Liver (tissue), 9 donors: ENCODE measurements around the gene PSMD5. TPM values are rescaled to one million over a fixed set of nuclear protein-coding genes. Genes with fewer than 3 reads are reported as not detected.

ENCODE experiments used
- DNase-seq: peaks from one replicate; pipeline ENCODE4 v3.0.0-alpha.2; 2017; ENCODE audit warnings: low spot score
- H3K27ac ChIP-seq, 2 donors: one replicate each; pipeline ENCODE4 v1.7.0; 2013; ENCODE audit warnings: inconsistent platforms in 2 of 2, low read length in 2 of 2, control low read depth in 1 of 2, low read depth in 1 of 2, mild to moderate bottlenecking in 1 of 2
- H3K27me3 ChIP-seq, 4 donors: one replicate each; pipeline versions ENCODE4 v1.6.1 to v1.7.0; 2013; ENCODE audit warnings: low read length in 3 of 4, inconsistent platforms in 1 of 4, mild to moderate bottlenecking in 1 of 4, moderate library complexity in 1 of 4; ENCODE audit not compliant: control insufficient read depth in 4 of 4, insufficient read depth in 4 of 4
- H3K36me3 ChIP-seq, 4 donors: one replicate each; pipeline versions ENCODE4 v1.6.1 to v1.7.0; 2013; ENCODE audit warnings: low read length in 3 of 4, mild to moderate bottlenecking in 3 of 4, low read depth in 1 of 4, moderate library complexity in 1 of 4; ENCODE audit not compliant: control insufficient read depth in 4 of 4, insufficient read depth in 3 of 4
- H3K4me1 ChIP-seq, 4 donors: one replicate each; pipeline versions ENCODE4 v1.6.1 to v1.7.0; 2013; ENCODE audit warnings: low read length in 3 of 4, mild to moderate bottlenecking in 3 of 4, moderate library complexity in 1 of 4; ENCODE audit not compliant: control insufficient read depth in 4 of 4, insufficient read depth in 4 of 4
- H3K4me3 ChIP-seq, 3 donors: one replicate each; pipeline versions ENCODE4 v1.6.1 to v1.7.0; 2013; ENCODE audit warnings: low read length in 3 of 3, control low read depth in 1 of 3, low read depth in 1 of 3, mild to moderate bottlenecking in 1 of 3
- H3K9ac ChIP-seq, 2 donors: one replicate each; pipeline ENCODE4 v1.7.0; 2013; ENCODE audit warnings: low read length in 2 of 2, mild to moderate bottlenecking in 2 of 2, moderate library complexity in 2 of 2, control low read depth in 1 of 2, low read depth in 1 of 2
- H3K9me3 ChIP-seq, 4 donors: one replicate each; pipeline versions ENCODE4 v1.6.1 to v1.7.0; 2013; ENCODE audit warnings: low read length in 3 of 4; ENCODE audit not compliant: control insufficient read depth in 4 of 4
- EGR1 ChIP-seq, 2 donors: IDR thresholded peaks; 2 replicates each; pipeline ENCODE4 v1.6.1; 2016 to 2018; ENCODE audit warnings: antibody characterized with exemption in 2 of 2, low read depth in 2 of 2
- FOXA1 ChIP-seq: IDR thresholded peaks from 2 replicates; pipeline ENCODE4 v1.6.1; 2016; ENCODE audit warnings: antibody characterized with exemption
- FOXA2 ChIP-seq: IDR thresholded peaks from 2 replicates; pipeline ENCODE4 v1.6.1; 2016; ENCODE audit warnings: antibody characterized with exemption
- GABPA ChIP-seq, 2 donors: IDR thresholded peaks in 1 of 2; conservative IDR thresholded peaks in 1 of 2; 2 replicates each; pipeline ENCODE4 v1.6.1; 2016; ENCODE audit warnings: antibody characterized with exemption in 2 of 2, mild to moderate bottlenecking in 1 of 2, moderate library complexity in 1 of 2
- HNF4A ChIP-seq, 2 donors: conservative IDR thresholded peaks; 2 replicates each; pipeline ENCODE4 v1.6.1; 2016; ENCODE audit warnings: antibody characterized with exemption in 2 of 2, mild to moderate bottlenecking in 2 of 2
- HNF4G ChIP-seq: IDR thresholded peaks from 2 replicates; pipeline ENCODE4 v1.6.1; 2016; ENCODE audit warnings: antibody characterized with exemption
- JUND ChIP-seq, 2 donors: IDR thresholded peaks; 2 replicates each; pipeline ENCODE4 v1.6.1; 2016; ENCODE audit warnings: antibody characterized with exemption in 2 of 2
- NR2F2 ChIP-seq: IDR thresholded peaks from 2 replicates; pipeline ENCODE4 v1.6.1; 2016; ENCODE audit warnings: antibody characterized with exemption
- RAD21 ChIP-seq, 2 donors: IDR thresholded peaks; 2 replicates each; pipeline ENCODE4 v1.6.1; 2016; ENCODE audit warnings: antibody characterized with exemption in 2 of 2, mild to moderate bottlenecking in 2 of 2
- RXRA ChIP-seq, 2 donors: IDR thresholded peaks; 2 replicates each; pipeline ENCODE4 v1.6.1; 2017 to 2018; ENCODE audit warnings: antibody characterized with exemption in 2 of 2, mild to moderate bottlenecking in 1 of 2
- SP1 ChIP-seq: IDR thresholded peaks from 2 replicates; pipeline ENCODE4 v1.6.1; 2018; ENCODE audit warnings: antibody characterized with exemption, mild to moderate bottlenecking
- TAF1 ChIP-seq: conservative IDR thresholded peaks from 2 replicates; pipeline ENCODE4 v1.6.1; 2016; ENCODE audit warnings: antibody characterized with exemption, mild to moderate bottlenecking
- YY1 ChIP-seq: IDR thresholded peaks from 2 replicates; pipeline ENCODE4 v1.6.1; 2016; ENCODE audit warnings: antibody characterized with exemption, mild to moderate bottlenecking
- WGBS: extraction: QIAGEN DNeasy Blood & Tissue Kit; methylation state at CpG from one replicate; pipeline ENCODE4 v1.1.7; 2013; 5-methylcytosine and 5-hydroxymethylcytosine counted together
- polyA plus RNA-seq, 2 donors: library from polyadenylated mRNA; stranded (reverse) in 1 of 2; unstranded in 1 of 2; fragments of 200-250 nt in 1 of 2; fragments of >200 nt in 1 of 2; fragmentation: Nextera tagmentation in 1 of 2; extraction: Ambion mirVana in 1 of 2; gene quantifications; one replicate each; pipeline versions ENCODE4 v1.2.1 to v1.2.3, GENCODE V29; 2013 to 2015
- total RNA-seq, 2 donors: library from RNA; depleted of rRNA; stranded (reverse); fragments of >200 nt; gene quantifications; one replicate each; pipeline ENCODE4 v1.2.3, GENCODE V29; 2014
- TF ChIP-seq, protein P1 (sequence below): IDR thresholded peaks from 2 replicates; pipeline ENCODE4 v1.6.1; 2016; ENCODE audit warnings: antibody characterized with exemption
- TF ChIP-seq, protein P2 (sequence below): fragments of 150-350 bp; IDR thresholded peaks from 2 replicates; pipeline ENCODE4 v1.5.1; 2017; ENCODE audit warnings: improper control_type of control experiment, low read depth, low read length; ENCODE audit not compliant: missing input control
- TF ChIP-seq, protein P3 (sequence below): IDR thresholded peaks from 2 replicates; pipeline ENCODE4 v1.6.1; 2016; ENCODE audit warnings: antibody characterized with exemption, mild to moderate bottlenecking
- TF ChIP-seq, protein P4 (sequence below): IDR thresholded peaks from 2 replicates; pipeline ENCODE4 v1.6.1; 2016; ENCODE audit warnings: antibody characterized with exemption
- TF ChIP-seq, protein P5 (sequence below): IDR thresholded peaks from 2 replicates; pipeline ENCODE4 v1.6.1; 2016; ENCODE audit warnings: antibody characterized with exemption
- donor health status: healthy.
- donor health status: healthy.
- donor health status: healthy.
- donor health status: healthy.
- donor health status: healthy.

The PSMD5 gene
- total and polyA plus RNA-seq, 4 donors, result 10.9 to 19.1 (median 16.0) TPM

DNA sequence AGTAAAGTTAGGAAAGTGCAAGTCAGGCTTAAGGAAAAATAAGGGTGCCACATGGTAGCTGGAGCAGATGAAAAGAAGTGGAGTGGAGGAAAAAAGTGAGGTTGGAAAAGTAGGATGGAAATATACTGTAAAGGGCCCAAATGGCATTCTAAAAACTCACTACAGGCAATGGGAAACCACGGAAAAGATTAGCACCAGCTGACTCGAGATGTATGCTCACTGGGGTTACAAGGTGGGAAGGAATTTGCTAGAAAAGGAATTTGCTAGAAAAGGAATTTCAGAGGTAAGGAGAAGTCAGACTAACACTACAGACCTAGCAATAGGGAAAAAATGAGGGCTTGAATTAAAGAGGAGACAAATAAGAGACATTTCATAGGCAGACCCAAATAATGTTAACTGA, 3.6 kb downstream of the PSMD5 start:
- Histone ChIP-seq H3K27me3 (no peaks in the 10 kb centered on the region), H3K4me1 (peaks cover 2 to 18% (median 14%) of the 10 kb centered on the region in 4 donors), H3K27ac (no peak overlapping the region), H3K9ac (no peak overlapping the region), H3K36me3 (peaks cover 0 to 9% (median 4%) of the 10 kb centered on the region in 4 donors), H3K9me3 (no peaks in the 10 kb centered on the region), H3K4me3 (no peak overlapping the region)
- DNase-seq, result no peak
- TF ChIP-seq YY1, result no peak
- WGBS, result 89% methylated on average over 2 of the region's 2 CpGs

DNA sequence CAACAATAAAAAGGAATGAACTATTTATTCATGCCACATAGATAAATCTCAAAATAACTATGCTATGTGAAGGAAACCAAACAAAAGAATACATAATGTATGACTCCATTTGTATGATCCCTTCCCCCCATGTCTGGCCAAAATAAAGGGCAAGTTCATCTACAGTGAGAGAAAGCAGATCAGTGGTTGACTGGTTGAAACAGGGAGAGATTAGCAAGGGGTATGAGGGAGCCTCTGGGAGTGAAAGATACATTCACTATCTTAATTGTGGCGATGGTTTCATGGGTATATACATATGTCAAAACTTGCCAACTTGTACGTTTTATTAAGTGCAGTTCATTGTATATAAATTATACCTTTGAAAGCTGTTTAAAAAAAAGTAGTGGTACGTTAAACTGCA, 4.8 kb downstream of the PSMD5 start:
- Histone ChIP-seq H3K9me3 (no peaks in the 10 kb centered on the region), H3K27ac (no peak overlapping the region), H3K4me1 (peaks cover 2 to 12% (median 9%) of the 10 kb centered on the region in 4 donors), H3K9ac (no peak overlapping the region), H3K27me3 (no peaks in the 10 kb centered on the region), H3K4me3 (no peak overlapping the region), H3K36me3 (peaks cover 0 to 13% (median 8%) of the 10 kb centered on the region in 4 donors)
- WGBS, result 95% methylated on average over 3 of the region's 3 CpGs
- TF ChIP-seq, protein P1, sequence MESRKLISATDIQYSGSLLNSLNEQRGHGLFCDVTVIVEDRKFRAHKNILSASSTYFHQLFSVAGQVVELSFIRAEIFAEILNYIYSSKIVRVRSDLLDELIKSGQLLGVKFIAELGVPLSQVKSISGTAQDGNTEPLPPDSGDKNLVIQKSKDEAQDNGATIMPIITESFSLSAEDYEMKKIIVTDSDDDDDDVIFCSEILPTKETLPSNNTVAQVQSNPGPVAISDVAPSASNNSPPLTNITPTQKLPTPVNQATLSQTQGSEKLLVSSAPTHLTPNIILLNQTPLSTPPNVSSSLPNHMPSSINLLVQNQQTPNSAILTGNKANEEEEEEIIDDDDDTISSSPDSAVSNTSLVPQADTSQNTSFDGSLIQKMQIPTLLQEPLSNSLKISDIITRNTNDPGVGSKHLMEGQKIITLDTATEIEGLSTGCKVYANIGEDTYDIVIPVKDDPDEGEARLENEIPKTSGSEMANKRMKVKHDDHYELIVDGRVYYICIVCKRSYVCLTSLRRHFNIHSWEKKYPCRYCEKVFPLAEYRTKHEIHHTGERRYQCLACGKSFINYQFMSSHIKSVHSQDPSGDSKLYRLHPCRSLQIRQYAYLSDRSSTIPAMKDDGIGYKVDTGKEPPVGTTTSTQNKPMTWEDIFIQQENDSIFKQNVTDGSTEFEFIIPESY, result no peak
- TF ChIP-seq JUND (IDR thresholded peaks at IDR 0.05), result no peak
- TF ChIP-seq YY1, result no peak
- TF ChIP-seq NR2F2, result no peak
- TF ChIP-seq RXRA (IDR thresholded peaks at IDR 0.05), result no peak
- DNase-seq, result no peak

DNA sequence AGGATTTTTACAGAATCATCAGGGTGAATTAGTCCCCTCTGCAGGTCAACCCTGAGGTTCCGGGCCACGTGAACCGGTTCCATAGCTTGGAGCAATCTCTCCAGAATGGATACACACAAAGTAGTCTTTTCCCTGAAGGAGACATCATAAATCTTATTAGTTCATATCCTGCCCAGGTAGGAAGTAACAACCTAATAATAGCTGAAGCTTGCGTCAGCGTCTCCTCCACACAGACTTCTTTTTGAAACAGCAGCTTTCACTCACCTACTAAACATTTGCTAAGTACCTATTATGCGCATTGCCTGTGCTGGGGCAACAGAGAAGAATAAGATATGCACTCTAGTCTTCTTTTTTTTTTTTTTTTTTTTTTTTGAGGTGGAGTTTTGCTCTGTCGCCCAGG, 9.4 kb downstream of the PSMD5 start:
- Histone ChIP-seq H3K4me3 (no peak overlapping the region), H3K9ac (no peak overlapping the region), H3K9me3 (no peaks in the 10 kb centered on the region), H3K36me3 (peaks cover 2 to 52% (median 36%) of the 10 kb centered on the region in 4 donors), H3K4me1 (no peaks in the 10 kb centered on the region), H3K27me3 (no peaks in the 10 kb centered on the region), H3K27ac (no peak overlapping the region)
- 96% methylated on average over 7 of the region's 7 CpGs for WGBS
- TF ChIP-seq HNF4A (conservative IDR thresholded peaks at IDR 0.05) (no peak), EGR1 (IDR thresholded peaks at IDR 0.05; ENCODE audit: low read depth in 2 of 2) (no peak), SP1 (no peak), TAF1 (no peak), FOXA2 (no peak), GABPA (IDR thresholded peaks at IDR 0.05 in 1 of 2, conservative IDR thresholded peaks at IDR 0.05 in 1 of 2) (no peak), RXRA (IDR thresholded peaks at IDR 0.05) (no peak), NR2F2 (no peak), YY1 (no peak), RAD21 (IDR thresholded peaks at IDR 0.05) (no peak), JUND (IDR thresholded peaks at IDR 0.05) (no peak), FOXA1 (no peak), HNF4G (no peak)
- TF ChIP-seq, protein P2, sequence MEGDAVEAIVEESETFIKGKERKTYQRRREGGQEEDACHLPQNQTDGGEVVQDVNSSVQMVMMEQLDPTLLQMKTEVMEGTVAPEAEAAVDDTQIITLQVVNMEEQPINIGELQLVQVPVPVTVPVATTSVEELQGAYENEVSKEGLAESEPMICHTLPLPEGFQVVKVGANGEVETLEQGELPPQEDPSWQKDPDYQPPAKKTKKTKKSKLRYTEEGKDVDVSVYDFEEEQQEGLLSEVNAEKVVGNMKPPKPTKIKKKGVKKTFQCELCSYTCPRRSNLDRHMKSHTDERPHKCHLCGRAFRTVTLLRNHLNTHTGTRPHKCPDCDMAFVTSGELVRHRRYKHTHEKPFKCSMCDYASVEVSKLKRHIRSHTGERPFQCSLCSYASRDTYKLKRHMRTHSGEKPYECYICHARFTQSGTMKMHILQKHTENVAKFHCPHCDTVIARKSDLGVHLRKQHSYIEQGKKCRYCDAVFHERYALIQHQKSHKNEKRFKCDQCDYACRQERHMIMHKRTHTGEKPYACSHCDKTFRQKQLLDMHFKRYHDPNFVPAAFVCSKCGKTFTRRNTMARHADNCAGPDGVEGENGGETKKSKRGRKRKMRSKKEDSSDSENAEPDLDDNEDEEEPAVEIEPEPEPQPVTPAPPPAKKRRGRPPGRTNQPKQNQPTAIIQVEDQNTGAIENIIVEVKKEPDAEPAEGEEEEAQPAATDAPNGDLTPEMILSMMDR, result no peak
- TF ChIP-seq, protein P1, result no peak
- TF ChIP-seq, protein P3, sequence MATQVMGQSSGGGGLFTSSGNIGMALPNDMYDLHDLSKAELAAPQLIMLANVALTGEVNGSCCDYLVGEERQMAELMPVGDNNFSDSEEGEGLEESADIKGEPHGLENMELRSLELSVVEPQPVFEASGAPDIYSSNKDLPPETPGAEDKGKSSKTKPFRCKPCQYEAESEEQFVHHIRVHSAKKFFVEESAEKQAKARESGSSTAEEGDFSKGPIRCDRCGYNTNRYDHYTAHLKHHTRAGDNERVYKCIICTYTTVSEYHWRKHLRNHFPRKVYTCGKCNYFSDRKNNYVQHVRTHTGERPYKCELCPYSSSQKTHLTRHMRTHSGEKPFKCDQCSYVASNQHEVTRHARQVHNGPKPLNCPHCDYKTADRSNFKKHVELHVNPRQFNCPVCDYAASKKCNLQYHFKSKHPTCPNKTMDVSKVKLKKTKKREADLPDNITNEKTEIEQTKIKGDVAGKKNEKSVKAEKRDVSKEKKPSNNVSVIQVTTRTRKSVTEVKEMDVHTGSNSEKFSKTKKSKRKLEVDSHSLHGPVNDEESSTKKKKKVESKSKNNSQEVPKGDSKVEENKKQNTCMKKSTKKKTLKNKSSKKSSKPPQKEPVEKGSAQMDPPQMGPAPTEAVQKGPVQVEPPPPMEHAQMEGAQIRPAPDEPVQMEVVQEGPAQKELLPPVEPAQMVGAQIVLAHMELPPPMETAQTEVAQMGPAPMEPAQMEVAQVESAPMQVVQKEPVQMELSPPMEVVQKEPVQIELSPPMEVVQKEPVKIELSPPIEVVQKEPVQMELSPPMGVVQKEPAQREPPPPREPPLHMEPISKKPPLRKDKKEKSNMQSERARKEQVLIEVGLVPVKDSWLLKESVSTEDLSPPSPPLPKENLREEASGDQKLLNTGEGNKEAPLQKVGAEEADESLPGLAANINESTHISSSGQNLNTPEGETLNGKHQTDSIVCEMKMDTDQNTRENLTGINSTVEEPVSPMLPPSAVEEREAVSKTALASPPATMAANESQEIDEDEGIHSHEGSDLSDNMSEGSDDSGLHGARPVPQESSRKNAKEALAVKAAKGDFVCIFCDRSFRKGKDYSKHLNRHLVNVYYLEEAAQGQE, result no peak
- TF ChIP-seq, protein P4, sequence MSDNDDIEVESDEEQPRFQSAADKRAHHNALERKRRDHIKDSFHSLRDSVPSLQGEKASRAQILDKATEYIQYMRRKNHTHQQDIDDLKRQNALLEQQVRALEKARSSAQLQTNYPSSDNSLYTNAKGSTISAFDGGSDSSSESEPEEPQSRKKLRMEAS, result no peak
- TF ChIP-seq, protein P5, sequence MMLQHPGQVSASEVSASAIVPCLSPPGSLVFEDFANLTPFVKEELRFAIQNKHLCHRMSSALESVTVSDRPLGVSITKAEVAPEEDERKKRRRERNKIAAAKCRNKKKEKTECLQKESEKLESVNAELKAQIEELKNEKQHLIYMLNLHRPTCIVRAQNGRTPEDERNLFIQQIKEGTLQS, result no peak
- no peak for DNase-seq
